Measurements from ENCODE around the gene CDC123.

The CDC123 gene

DNA sequence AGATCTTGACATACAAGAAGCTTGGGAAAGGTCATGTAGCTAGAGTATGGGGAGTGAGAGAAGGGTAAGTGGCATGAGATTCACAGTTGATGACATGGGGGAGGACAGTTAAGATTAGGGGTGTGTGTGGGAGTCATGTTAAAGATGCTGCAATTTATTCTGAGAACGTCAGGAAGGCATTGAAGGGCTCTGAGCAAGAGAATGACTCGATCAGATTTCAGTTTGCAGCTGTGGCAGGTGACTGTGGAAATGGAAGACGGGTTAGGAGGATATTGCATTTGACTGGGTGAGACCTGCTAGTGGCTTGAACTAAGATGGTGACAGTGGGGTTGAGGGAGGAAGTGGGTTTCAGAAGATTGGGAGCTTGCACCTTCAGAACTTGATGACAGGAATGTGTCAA lies 5.6 kb downstream of the CDC123 start:
- no peak for TF ChIP-seq SUZ12 (IDR thresholded peaks at IDR 0.05; ENCODE audit: extremely low read depth, insufficient read depth, insufficient read length)
- TF ChIP-seq ZNF274 (IDR thresholded peaks at IDR 0.05; ENCODE audit: low read depth, low read length), result no peak
- TF ChIP-seq YY1 (IDR thresholded peaks at IDR 0.05; ENCODE audit: insufficient read depth, insufficient read length), result no peak
- no peak for DNase-seq (ENCODE audit: low read depth, low spot score)
- Histone ChIP-seq H3K9me3 (ENCODE audit: insufficient read depth, low read length) (no peaks in the 10 kb centered on the region), H3K9ac (ENCODE audit: insufficient read length, low read depth) (no peak overlapping the region), H3K36me3 (ENCODE audit: insufficient read depth, insufficient read length, low read length) (peaks cover 60% of the 10 kb centered on the region), H3K4me1 (ENCODE audit: insufficient read depth, insufficient read length) (no peaks in the 10 kb centered on the region), H3K27me3 (ENCODE audit: insufficient read depth, insufficient read length) (no peaks in the 10 kb centered on the region), H3K4me3 (ENCODE audit: insufficient read length, low read depth) (no peak overlapping the region)

GRCh38 chr10:12202226-12202625 lies 6.2 kb downstream of the CDC123 start:
- Histone ChIP-seq H3K36me3 (ENCODE audit: insufficient read depth, insufficient read length, low read length) (peaks cover 63% of the 10 kb centered on the region), H3K4me3 (ENCODE audit: insufficient read length, low read depth) (no peak overlapping the region), H3K9me3 (ENCODE audit: insufficient read depth, low read length) (no peaks in the 10 kb centered on the region), H3K9ac (ENCODE audit: insufficient read length, low read depth) (no peak overlapping the region), H3K4me1 (ENCODE audit: insufficient read depth, insufficient read length) (no peaks in the 10 kb centered on the region), H3K27me3 (ENCODE audit: insufficient read depth, insufficient read length) (no peaks in the 10 kb centered on the region)
- DNase-seq (ENCODE audit: low read depth, low spot score), result no peak
- TF ChIP-seq ZNF274 (IDR thresholded peaks at IDR 0.05; ENCODE audit: low read depth, low read length) (no peak), YY1 (IDR thresholded peaks at IDR 0.05; ENCODE audit: insufficient read depth, insufficient read length) (no peak), SUZ12 (IDR thresholded peaks at IDR 0.05; ENCODE audit: extremely low read depth, insufficient read depth, insufficient read length) (no peak)

DNA sequence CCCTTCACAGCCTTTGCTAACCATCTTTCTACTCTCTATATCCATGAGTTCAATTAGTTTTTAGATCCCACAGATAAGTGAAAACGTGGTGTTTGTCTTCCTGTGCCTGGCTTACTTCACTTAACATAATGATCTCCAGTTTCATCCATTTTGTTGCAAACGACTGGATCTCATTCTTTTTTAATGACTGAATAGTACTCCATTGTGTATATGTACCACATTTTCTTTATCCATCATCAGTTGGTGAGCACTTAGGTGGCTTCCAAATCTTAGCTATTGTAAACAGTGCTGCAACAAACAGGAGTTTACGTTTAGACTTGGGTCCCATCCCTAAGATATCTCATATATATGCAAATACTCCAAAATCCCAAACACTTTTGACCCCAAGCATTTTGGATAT lies 9.1 kb downstream of the CDC123 start:
- TF ChIP-seq SUZ12 (IDR thresholded peaks at IDR 0.05; ENCODE audit: extremely low read depth, insufficient read depth, insufficient read length) (no peak), ZNF274 (IDR thresholded peaks at IDR 0.05; ENCODE audit: low read depth, low read length) (no peak), YY1 (IDR thresholded peaks at IDR 0.05; ENCODE audit: insufficient read depth, insufficient read length) (no peak)

DNA sequence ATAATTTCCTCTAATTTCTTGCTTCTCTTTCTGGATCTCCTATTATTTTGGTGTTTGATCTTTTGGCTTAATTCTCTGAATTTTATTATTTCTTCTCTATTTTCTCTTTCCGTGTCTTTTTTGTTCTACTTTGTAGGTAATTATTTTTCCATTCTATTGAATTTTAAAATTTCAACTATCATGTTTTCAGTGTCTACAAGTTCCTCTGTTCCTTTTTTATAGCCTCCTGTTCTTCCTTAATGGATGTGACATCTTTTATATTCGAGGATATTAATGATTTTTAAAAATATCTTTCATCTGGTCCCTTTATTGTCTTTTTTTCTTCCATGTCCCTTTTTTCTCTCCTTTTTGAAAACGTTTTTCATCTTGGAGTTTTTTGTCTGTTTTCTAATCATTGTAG lies 11.1 kb downstream of the CDC123 start:
- no peak overlapping the region for H3K9ac ChIP-seq (ENCODE audit: insufficient read length, low read depth)
- DNase-seq (ENCODE audit: low read depth, low spot score), result no peak
- H3K4me1 ChIP-seq (ENCODE audit: insufficient read depth, insufficient read length), result no peaks in the 10 kb centered on the region
- peaks cover 82% of the 10 kb centered on the region for H3K36me3 ChIP-seq (ENCODE audit: insufficient read depth, insufficient read length, low read length)
- H3K4me3 ChIP-seq (ENCODE audit: insufficient read length, low read depth), result no peak overlapping the region
- no peaks in the 10 kb centered on the region for H3K9me3 ChIP-seq (ENCODE audit: insufficient read depth, low read length)
- TF ChIP-seq YY1 (IDR thresholded peaks at IDR 0.05; ENCODE audit: insufficient read depth, insufficient read length) (no peak), ZNF274 (IDR thresholded peaks at IDR 0.05; ENCODE audit: low read depth, low read length) (no peak), SUZ12 (IDR thresholded peaks at IDR 0.05; ENCODE audit: extremely low read depth, insufficient read depth, insufficient read length) (no peak)
- H3K27me3 ChIP-seq (ENCODE audit: insufficient read depth, insufficient read length), result no peaks in the 10 kb centered on the region

More for the DNA sequence above, 9.1 kb downstream of the CDC123 start:
- Histone ChIP-seq H3K27me3 (ENCODE audit: insufficient read depth, insufficient read length) (no peaks in the 10 kb centered on the region), H3K36me3 (ENCODE audit: insufficient read depth, insufficient read length, low read length) (peaks cover 79% of the 10 kb centered on the region), H3K4me3 (ENCODE audit: insufficient read length, low read depth) (no peak overlapping the region), H3K9ac (ENCODE audit: insufficient read length, low read depth) (no peak overlapping the region), H3K9me3 (ENCODE audit: insufficient read depth, low read length) (no peaks in the 10 kb centered on the region), H3K4me1 (ENCODE audit: insufficient read depth, insufficient read length) (no peaks in the 10 kb centered on the region)
- no peak for DNase-seq (ENCODE audit: low read depth, low spot score)

DNA sequence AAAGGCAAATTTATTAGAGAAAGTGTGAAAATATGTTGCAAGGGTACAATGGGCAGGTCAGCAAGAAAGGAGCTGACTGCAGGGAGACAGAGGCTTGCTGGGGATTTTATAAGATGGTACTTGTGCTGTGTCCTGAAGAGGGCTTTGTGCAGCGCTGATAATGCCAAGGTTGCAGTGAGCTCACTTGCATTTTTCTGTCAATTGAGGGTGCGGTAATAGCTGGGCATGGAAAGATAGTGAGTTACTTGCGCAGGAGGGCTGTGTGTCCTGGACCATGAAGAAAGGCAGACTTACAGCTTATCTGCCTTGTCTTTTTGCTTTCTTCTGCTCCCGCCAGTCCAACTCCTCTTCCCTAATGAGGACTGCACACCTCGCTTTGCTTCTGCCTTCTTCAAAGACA lies 12.5 kb downstream of the CDC123 start:
- no peaks in the 10 kb centered on the region for H3K9me3 ChIP-seq (ENCODE audit: insufficient read depth, low read length)
- no peak overlapping the region for H3K9ac ChIP-seq (ENCODE audit: insufficient read length, low read depth)
- H3K4me3 ChIP-seq (ENCODE audit: insufficient read length, low read depth), result no peak overlapping the region
- no peaks in the 10 kb centered on the region for H3K4me1 ChIP-seq (ENCODE audit: insufficient read depth, insufficient read length)
- peaks cover 82% of the 10 kb centered on the region for H3K36me3 ChIP-seq (ENCODE audit: insufficient read depth, insufficient read length, low read length)
- H3K27me3 ChIP-seq (ENCODE audit: insufficient read depth, insufficient read length), result no peaks in the 10 kb centered on the region
- no peak for DNase-seq (ENCODE audit: low read depth, low spot score)
- TF ChIP-seq ZNF274 (IDR thresholded peaks at IDR 0.05; ENCODE audit: low read depth, low read length) (no peak), YY1 (IDR thresholded peaks at IDR 0.05; ENCODE audit: insufficient read depth, insufficient read length) (no peak), SUZ12 (IDR thresholded peaks at IDR 0.05; ENCODE audit: extremely low read depth, insufficient read depth, insufficient read length) (no peak)

DNA sequence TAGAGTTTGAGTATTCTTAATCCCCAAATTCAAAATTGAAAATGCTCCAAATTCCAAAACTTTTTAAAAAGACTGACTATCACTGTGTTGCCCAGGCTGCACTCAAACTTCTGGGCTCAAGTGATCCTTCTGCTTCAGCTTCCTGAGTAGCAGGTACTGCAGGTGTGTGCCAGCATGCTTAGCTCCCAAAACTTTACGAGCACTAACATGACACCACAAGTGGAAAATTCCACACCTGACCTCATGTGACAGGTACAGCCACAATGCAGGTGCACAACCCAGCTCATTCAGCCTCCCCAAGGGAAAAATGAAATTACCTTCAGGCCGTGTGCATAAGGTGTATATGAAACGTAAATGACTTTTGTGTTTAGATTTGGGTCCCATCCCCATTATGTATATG lies 16.5 kb downstream of the CDC123 start:
- H3K9me3 ChIP-seq (ENCODE audit: insufficient read depth, low read length), result no peaks in the 10 kb centered on the region
- peaks cover 85% of the 10 kb centered on the region for H3K36me3 ChIP-seq (ENCODE audit: insufficient read depth, insufficient read length, low read length)
- H3K4me1 ChIP-seq (ENCODE audit: insufficient read depth, insufficient read length), result no peaks in the 10 kb centered on the region
- DNase-seq (ENCODE audit: low read depth, low spot score), result no peak
- no peak overlapping the region for H3K4me3 ChIP-seq (ENCODE audit: insufficient read length, low read depth)
- TF ChIP-seq YY1 (IDR thresholded peaks at IDR 0.05; ENCODE audit: insufficient read depth, insufficient read length) (no peak), ZNF274 (IDR thresholded peaks at IDR 0.05; ENCODE audit: low read depth, low read length) (no peak), SUZ12 (IDR thresholded peaks at IDR 0.05; ENCODE audit: extremely low read depth, insufficient read depth, insufficient read length) (no peak)
- H3K9ac ChIP-seq (ENCODE audit: insufficient read length, low read depth), result no peak overlapping the region
- no peaks in the 10 kb centered on the region for H3K27me3 ChIP-seq (ENCODE audit: insufficient read depth, insufficient read length)

GRCh38 chr10:12213621-12214020 lies 17.6 kb downstream of the CDC123 start:
- H3K4me3 ChIP-seq (ENCODE audit: insufficient read length, low read depth), result no peak overlapping the region
- TF ChIP-seq SUZ12 (IDR thresholded peaks at IDR 0.05; ENCODE audit: extremely low read depth, insufficient read depth, insufficient read length) (no peak), YY1 (IDR thresholded peaks at IDR 0.05; ENCODE audit: insufficient read depth, insufficient read length) (no peak), ZNF274 (IDR thresholded peaks at IDR 0.05; ENCODE audit: low read depth, low read length) (no peak)
- H3K27me3 ChIP-seq (ENCODE audit: insufficient read depth, insufficient read length), result no peaks in the 10 kb centered on the region
- no peak for DNase-seq (ENCODE audit: low read depth, low spot score)
- H3K9me3 ChIP-seq (ENCODE audit: insufficient read depth, low read length), result no peaks in the 10 kb centered on the region
- peaks cover 84% of the 10 kb centered on the region for H3K36me3 ChIP-seq (ENCODE audit: insufficient read depth, insufficient read length, low read length)
- no peaks in the 10 kb centered on the region for H3K4me1 ChIP-seq (ENCODE audit: insufficient read depth, insufficient read length)
- H3K9ac ChIP-seq (ENCODE audit: insufficient read length, low read depth), result no peak overlapping the region

All from NT2/D1 (cell line).